ENCODE data around the gene SLC25A12.

DNA sequence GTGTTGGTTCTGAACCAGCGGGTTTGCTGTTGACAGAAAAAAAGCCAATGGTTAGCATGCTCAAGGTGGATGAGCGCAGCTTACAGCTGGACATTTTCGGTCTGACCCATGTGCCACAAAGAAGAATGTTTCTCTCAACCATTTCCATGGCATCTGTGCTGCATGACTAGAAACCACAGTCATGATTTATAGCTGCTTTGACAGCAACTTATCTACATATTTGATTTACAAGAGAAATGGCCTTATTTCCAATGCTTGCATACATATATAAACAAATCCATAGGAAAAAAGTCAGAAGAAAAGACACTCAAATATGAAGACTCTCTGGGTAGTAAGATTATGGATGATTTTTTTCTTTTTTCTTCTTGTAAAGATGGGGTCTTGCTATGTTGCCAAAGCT, 108.6 kb downstream of the SLC25A12 start:
- no peak for TF ChIP-seq GATA2 (IDR thresholded peaks at IDR 0.05; ENCODE audit: low read depth, low read length)
- no peak for TF ChIP-seq GATA3 (IDR thresholded peaks at IDR 0.05; ENCODE audit: low read depth, low read length)
